Stimulated activated CD4-positive, alpha-beta T cell treated with anti-CD3 and anti-CD28 coated beads, Interleukin-15, amount 100 ng/mL, for 48 hours (primary cell): ENCODE data around the gene TBCK.

Experiments used
- DNase-seq, 2 donors: peaks; one replicate each; pipeline ENCODE4 v3.0.0-alpha.2; 2020; ENCODE audit warnings: low read depth in 2 of 2

Gene TBCK

GRCh38 chr4:106038908-106039307 is 277.1 kb downstream of the TBCK start:
- no peak for DNase-seq

- DNase-seq = no peak
Observed at GRCh38 chr4:106038012-106038411, 278.0 kb downstream of the TBCK start.

GRCh38 chr4:106036848-106037247 is 279.2 kb downstream of the TBCK start:
- DNase-seq = no peak

GRCh38 chr4:106036334-106036733 is 279.7 kb downstream of the TBCK start:
- DNase-seq = no peak

GRCh38 chr4:106035204-106035603 is 280.8 kb downstream of the TBCK start:
- DNase-seq = no peak

GRCh38 chr4:106034751-106035150 is 281.3 kb downstream of the TBCK start:
- DNase-seq = no peak

- DNase-seq = no peak
Observed at GRCh38 chr4:106034220-106034619, 281.8 kb downstream of the TBCK start.

- DNase-seq = no peak
Observed at GRCh38 chr4:106033469-106033868, 282.5 kb downstream of the TBCK start.

- DNase-seq = no peak
Observed at GRCh38 chr4:106032851-106033286, 283.1 kb downstream of the TBCK start.

GRCh38 chr4:106022454-106022853 is 293.6 kb downstream of the TBCK start:
- DNase-seq = no peak

GRCh38 chr4:106021737-106022410 is 294.1 kb downstream of the TBCK start:
- DNase-seq = no peak

GRCh38 chr4:106019771-106020170 is 296.2 kb downstream of the TBCK start:
- DNase-seq = no peak

- DNase-seq = no peak
Observed at GRCh38 chr4:106017975-106018374, 298.0 kb downstream of the TBCK start.

GRCh38 chr4:106011387-106011786 is 304.6 kb downstream of the TBCK start:
- DNase-seq = no peak

- no peak for DNase-seq
Observed at GRCh38 chr4:106010761-106011160, 305.2 kb downstream of the TBCK start.

- DNase-seq = no peak
Observed at GRCh38 chr4:106002994-106003393, 313.0 kb downstream of the TBCK start.

GRCh38 chr4:105998171-105999063 is 317.6 kb downstream of the TBCK start:
- DNase-seq = no peak

- DNase-seq = no peak
Observed at GRCh38 chr4:105996845-105997244, 319.2 kb downstream of the TBCK start.

GRCh38 chr4:105994841-105995501 is 321.0 kb downstream of the TBCK start:
- no peak for DNase-seq

GRCh38 chr4:105994061-105994460 is 321.9 kb downstream of the TBCK start:
- no peak for DNase-seq

GRCh38 chr4:105992641-105993305 is 323.2 kb downstream of the TBCK start:
- DNase-seq = no peak

- no peak for DNase-seq
Observed at GRCh38 chr4:105991726-105992125, 324.3 kb downstream of the TBCK start.
